Glomerular visceral epithelial cell (primary cell): Measurements from ENCODE around the gene CRHR1.

ENCODE experiments used
- DNase-seq: peaks from one replicate; pipeline ENCODE4 v3.0.0-alpha.2; 2016; ENCODE audit errors: extremely low spot score

Gene CRHR1

GRCh38 chr17:45789874-45790273, 5.8 kb downstream of the CRHR1 start:
- DNase-seq = no peak

GRCh38 chr17:45790296-45790922, 6.3 kb downstream of the CRHR1 start:
- DNase-seq = no peak

- DNase-seq = no peak
Observed at GRCh38 chr17:45791041-45791582, 7.0 kb downstream of the CRHR1 start.

- DNase-seq = no peak
Observed at GRCh38 chr17:45791935-45792334, 7.8 kb downstream of the CRHR1 start.

GRCh38 chr17:45792437-45792836, 8.3 kb downstream of the CRHR1 start:
- DNase-seq = no peak

GRCh38 chr17:45792995-45793755, 9.1 kb downstream of the CRHR1 start:
- DNase-seq = no peak

- no peak for DNase-seq
Observed at GRCh38 chr17:45793999-45794540, 9.9 kb downstream of the CRHR1 start.

GRCh38 chr17:45794840-45795239, 10.7 kb downstream of the CRHR1 start:
- no peak for DNase-seq

- DNase-seq = no peak
Observed at GRCh38 chr17:45800816-45801215, 16.7 kb downstream of the CRHR1 start.

- no peak for DNase-seq
Observed at GRCh38 chr17:45801421-45801820, 17.3 kb downstream of the CRHR1 start.

GRCh38 chr17:45808845-45809244, 24.7 kb downstream of the CRHR1 start:
- no peak for DNase-seq

- DNase-seq = no peak
Observed at GRCh38 chr17:45809499-45809898, 25.4 kb downstream of the CRHR1 start.

- no peak for DNase-seq
Observed at GRCh38 chr17:45812102-45812501, 28.0 kb downstream of the CRHR1 start.

- DNase-seq = no peak
Observed at GRCh38 chr17:45813048-45813725, 29.1 kb downstream of the CRHR1 start.

GRCh38 chr17:45814622-45815606, 30.8 kb downstream of the CRHR1 start:
- DNase-seq = no peak

- DNase-seq = no peak
Observed at GRCh38 chr17:45815752-45816151, 31.6 kb downstream of the CRHR1 start.

- no peak for DNase-seq
Observed at GRCh38 chr17:45818041-45818440, 33.9 kb downstream of the CRHR1 start.

- DNase-seq = no peak
Observed at GRCh38 chr17:45818699-45819098, 34.6 kb downstream of the CRHR1 start.

- DNase-seq = no peak
Observed at GRCh38 chr17:45819632-45820031, 35.5 kb downstream of the CRHR1 start.

- DNase-seq = no peak
Observed at GRCh38 chr17:45820052-45820780, 36.1 kb downstream of the CRHR1 start.
